ENCODE measurements around the gene BAZ1A. TPM values are rescaled to one million over a fixed set of nuclear protein-coding genes. Genes with fewer than 3 reads are reported as not detected.

Gene BAZ1A
- total and polyA plus RNA-seq, 9 of the 15 experiments (the other 6 are each of a cell fraction or from before 2014, with no cell fraction given), result 22.0 to 71.2 (median 39.1) TPM

GRCh38 chr14:34872822-34873588 is 2.2 kb downstream of the BAZ1A start (continued):
- peak; percentile 49; the same call in 1 of the 2 replicates for TF ChIP-seq MBD2 (IDR thresholded peaks at IDR 0.05; ENCODE audit: borderline replicate concordance, low read depth)
- no peak for TF ChIP-seq XRCC5 (IDR thresholded peaks at IDR 0.05; ENCODE audit: low read depth, low read length)
- TF ChIP-seq TAL1 (IDR thresholded peaks at IDR 0.05), result peak; percentile 80
- TF ChIP-seq MITF (IDR thresholded peaks at IDR 0.05), result no peak
- TF ChIP-seq NRF1 (conservative IDR thresholded peaks at IDR 0.05 in 1 of 2, IDR thresholded peaks at IDR 0.05 in 1 of 2), result peak; percentile 89 to 90
- TF ChIP-seq ILF3 (IDR thresholded peaks at IDR 0.05; ENCODE audit: borderline replicate concordance), result no peak
- TF ChIP-seq EP300 (IDR thresholded peaks at IDR 0.05; ENCODE audit: low read length), result peak; percentile 47; the same call in 1 of the 2 replicates
- peak; percentile 42; the same call in 1 of the 2 replicates for TF ChIP-seq FOXM1 (IDR thresholded peaks at IDR 0.05; ENCODE audit: low read depth)
- TF ChIP-seq FOXM1 (CRISPR knock-in tag; IDR thresholded peaks at IDR 0.05; ENCODE audit: low read depth), result no peak
- TF ChIP-seq ESRRB (CRISPR knock-in tag; IDR thresholded peaks at IDR 0.05; ENCODE audit: borderline replicate concordance), result no peak
- TF ChIP-seq ZNF717 (CRISPR knock-in tag; IDR thresholded peaks at IDR 0.05), result no peak
- 0 out of 2 replicates have a peak, but pooled peaks have one; percentile 4 for TF ChIP-seq ZNF384 (IDR thresholded peaks at IDR 0.05; ENCODE audit: low read depth, low read length)
- peak; percentile 74 for TF ChIP-seq NCOR1 (IDR thresholded peaks at IDR 0.05)
- TF ChIP-seq ZNF174 (CRISPR knock-in tag; IDR thresholded peaks at IDR 0.05), result no peak
- TF ChIP-seq CBFA2T3 (IDR thresholded peaks at IDR 0.05), result peak; percentile 86
- TF ChIP-seq ZNF165 (CRISPR knock-in tag; IDR thresholded peaks at IDR 0.05; ENCODE audit: borderline replicate concordance), result no peak
- no peak for TF ChIP-seq HDAC2 (IDR thresholded peaks at IDR 0.05)
- no peak for TF ChIP-seq FOXA1 (IDR thresholded peaks at IDR 0.05; ENCODE audit: borderline replicate concordance)
- TF ChIP-seq ZNF644 (tag; IDR thresholded peaks at IDR 0.05; ENCODE audit: low read depth), result no peak
- no peak for TF ChIP-seq RFX7 (CRISPR knock-in tag; IDR thresholded peaks at IDR 0.05)
- TF ChIP-seq SMARCB1 (IDR thresholded peaks at IDR 0.05; ENCODE audit: insufficient read length, low read depth), result no peak
- TF ChIP-seq RBM39 (optimal IDR thresholded peaks at IDR 0.05; ENCODE audit: low read depth, low read length), result no peak
- TF ChIP-seq AFF1 (IDR thresholded peaks at IDR 0.05; ENCODE audit: low read depth in 1 of 2, partially characterized antibody in 2 of 2), result peak in 1 of 2 experiments; percentile 17
- TF ChIP-seq ZNF324 (CRISPR knock-in tag; IDR thresholded peaks at IDR 0.05), result no peak
- TF ChIP-seq ZNF282 (CRISPR knock-in tag; IDR thresholded peaks at IDR 0.05), result no peak
- TF ChIP-seq CREBBP (IDR thresholded peaks at IDR 0.05; ENCODE audit: low read depth, low read length), result no peak
- no peak for TF ChIP-seq ZNF263 (CRISPR knock-in tag; IDR thresholded peaks at IDR 0.05; ENCODE audit: borderline replicate concordance)
